Activated T-helper 9 cell treated with anti-CD3 and anti-CD28 coated beads, Interleukin-2, amount 50 U/mL, for 16 hours (primary cell): Measurements from ENCODE around the gene ARPP21.
"Not testable (repeated sequence)": the region's sequence is repeated elsewhere in the genome, so short reads cannot be mapped to it uniquely, and the experiment has no call there.

ENCODE experiments used
- DNase-seq: peaks from one replicate; pipeline ENCODE4 v3.0.0-alpha.2; 2020; ENCODE audit warnings: low read depth

ARPP21 gene

DNA sequence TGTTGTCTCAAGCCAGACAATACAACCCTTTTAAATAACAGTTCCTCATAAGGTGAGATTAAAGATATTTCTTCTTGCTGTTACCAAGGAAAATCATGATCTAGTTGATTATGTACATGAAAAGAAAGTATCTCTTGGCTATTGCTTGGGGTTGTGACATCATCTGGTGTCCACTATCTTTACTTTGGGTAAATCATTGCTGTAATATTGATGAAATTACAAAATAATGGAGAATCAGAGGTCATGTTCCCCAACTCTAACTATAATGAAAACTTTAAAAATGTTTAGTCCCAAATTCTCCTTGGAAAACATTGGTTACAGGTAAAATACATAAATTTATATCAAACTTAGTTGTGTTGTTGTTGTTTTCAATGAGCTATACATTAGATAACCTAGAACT lies 142.2 kb downstream of the ARPP21 start:
- no peak for DNase-seq

DNA sequence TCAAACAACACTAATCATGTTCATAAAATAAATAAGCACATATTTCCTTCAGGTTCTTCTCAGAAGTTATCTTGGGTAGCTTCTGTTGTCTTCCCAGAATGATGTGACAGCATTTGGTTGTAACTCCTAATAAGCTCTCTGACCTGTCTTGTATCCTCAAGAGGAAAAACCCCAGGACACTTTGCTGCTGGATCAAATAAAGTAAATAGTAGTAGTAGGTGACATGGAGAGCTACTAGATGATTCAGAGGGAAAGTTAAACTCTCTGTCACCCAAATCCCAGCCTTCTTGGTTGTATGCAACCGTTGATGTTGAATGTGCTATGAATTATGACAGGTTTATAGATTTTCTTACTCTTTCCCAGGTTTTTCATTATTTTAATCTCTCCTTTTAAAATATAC lies 143.0 kb downstream of the ARPP21 start:
- no peak for DNase-seq

DNA sequence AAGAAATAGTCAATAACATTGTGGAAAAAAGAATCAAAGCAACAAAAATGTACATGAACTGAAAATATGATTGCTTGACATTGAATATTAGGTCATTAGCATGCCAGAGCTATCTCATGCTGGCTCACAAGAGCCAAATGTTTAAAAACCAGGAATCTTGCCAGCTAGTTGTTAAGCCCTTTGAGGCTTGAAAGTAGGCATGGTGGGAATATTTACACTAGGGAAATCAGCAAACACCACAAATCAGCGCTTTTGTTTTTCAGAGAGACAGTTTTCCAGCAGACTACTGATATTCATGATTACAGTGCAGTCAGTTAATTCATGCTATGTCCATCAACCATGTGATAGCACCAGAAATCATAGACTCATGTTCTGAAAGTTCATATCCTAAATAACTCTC lies 144.8 kb downstream of the ARPP21 start:
- no peak for DNase-seq

DNA sequence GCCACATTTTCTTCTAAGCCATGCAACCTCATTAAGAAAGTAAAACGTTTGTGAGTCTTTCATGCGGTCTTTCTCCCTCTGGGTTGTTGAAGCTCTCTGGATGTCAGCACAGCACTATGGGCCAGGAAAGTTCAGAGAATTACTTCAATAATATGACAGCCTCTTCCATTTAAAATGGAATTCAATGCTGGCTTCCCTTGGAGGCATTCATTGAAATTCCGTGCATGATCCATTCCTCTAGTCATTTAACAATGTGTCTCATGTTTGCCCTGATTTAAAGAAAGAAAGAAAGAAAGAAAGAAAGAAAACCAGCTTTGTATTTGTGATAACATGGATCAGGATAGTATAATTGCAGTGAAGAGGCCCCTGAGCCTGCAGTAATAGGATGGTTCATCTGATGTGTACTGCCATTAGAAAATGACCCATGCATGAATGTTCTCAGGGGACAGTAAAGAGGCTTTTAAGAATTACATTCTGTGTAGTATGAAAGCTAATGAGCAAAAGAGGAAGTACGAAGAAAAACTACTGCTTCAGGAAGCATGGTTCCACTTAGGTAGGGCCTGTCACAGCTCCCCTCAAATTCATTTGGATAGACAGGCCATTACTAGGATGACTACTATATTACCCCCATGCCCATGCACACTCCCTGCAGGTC lies 146.0 kb downstream of the ARPP21 start:
- no peak for DNase-seq

DNA sequence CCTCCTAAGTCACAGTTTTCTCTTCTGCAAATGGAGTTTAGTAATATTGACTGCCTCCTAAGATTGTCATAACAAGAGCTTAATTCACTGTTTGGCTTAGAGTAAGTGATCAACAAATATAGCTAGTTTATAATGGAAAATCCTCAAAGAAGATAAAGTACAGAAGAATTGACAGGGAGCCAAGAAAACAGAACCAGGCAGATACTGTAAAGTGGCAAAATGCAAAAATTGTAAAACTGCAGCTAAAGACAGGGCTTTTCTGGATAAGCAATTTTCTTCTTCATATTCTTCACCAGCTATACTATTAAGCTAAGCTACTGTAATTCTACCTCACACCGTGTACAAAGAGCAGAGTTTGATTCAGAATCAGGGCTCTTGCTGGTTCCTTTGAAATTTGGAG lies 148.6 kb downstream of the ARPP21 start:
- no peak for DNase-seq

DNA sequence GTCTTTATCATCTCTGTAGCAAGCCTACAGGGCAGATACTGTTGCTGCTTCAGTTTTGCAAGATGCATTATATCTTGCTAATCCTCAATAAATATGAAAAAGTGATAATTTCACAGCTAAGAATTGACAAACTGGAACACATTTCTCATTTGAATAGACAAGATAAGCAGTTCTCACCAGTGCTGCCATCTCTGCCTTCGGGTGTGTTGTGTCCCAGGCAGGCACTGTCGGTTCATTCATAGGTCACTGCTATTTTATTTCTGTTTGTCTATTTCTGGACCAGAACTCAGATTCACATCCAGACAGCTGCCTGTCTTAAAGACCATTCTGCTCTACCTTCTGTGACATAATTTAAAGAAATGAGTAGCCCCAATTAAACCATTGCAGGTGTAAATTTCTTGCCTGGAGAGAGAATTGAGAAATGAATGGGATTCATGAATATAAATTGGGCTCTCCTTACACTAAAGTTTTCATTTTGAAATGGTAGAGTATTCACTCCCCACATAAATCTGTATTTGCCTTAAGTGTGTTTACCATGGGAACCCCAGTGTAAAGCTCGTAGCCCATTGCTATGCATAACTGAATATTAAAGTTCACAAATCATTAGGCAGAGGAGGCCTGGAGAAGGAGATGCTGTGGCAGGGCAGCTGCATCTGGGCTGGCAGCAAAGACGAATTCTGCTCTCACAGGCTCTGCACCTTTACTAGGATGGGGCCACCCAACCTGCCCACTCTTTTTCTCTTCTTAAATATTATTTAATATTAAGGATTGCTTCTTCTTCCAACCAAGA lies 149.9 kb downstream of the ARPP21 start:
- no peak for DNase-seq

DNA sequence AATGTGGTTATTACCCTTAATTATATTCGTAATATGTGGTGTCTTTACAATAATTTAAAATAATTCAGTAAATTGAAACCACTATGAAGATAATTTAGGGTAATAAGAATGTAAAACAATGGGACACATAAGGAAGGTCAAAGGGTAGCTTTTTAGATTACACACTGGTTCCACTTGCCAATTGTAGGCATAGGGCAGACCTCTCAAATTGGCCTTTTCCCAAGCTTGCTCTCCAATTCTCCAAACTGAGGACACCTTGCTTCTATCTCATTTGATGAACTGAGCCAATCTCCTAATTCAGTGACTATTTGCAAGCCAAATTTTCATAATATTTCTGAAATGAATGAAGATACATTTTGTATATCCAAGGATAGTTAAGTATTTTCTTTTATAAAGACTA lies 151.4 kb downstream of the ARPP21 start:
- DNase-seq = no peak

DNA sequence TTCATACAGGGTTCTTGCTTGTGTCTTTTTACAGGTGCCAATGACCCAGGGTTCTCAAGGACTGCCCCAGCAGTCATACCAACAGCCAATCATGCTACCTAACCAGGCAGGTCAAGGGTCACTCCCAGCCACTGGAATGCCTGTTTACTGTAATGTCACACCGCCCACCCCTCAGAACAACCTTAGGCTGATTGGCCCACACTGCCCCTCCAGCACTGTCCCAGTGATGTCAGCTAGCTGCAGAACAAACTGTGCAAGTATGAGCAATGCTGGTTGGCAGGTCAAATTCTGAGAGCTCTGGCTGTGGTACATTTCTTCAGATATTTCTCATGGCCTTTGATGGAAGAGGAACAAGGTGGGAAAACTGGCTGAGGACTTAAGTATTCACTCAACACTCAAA lies 154.3 kb downstream of the ARPP21 start:
- no peak for DNase-seq

DNA sequence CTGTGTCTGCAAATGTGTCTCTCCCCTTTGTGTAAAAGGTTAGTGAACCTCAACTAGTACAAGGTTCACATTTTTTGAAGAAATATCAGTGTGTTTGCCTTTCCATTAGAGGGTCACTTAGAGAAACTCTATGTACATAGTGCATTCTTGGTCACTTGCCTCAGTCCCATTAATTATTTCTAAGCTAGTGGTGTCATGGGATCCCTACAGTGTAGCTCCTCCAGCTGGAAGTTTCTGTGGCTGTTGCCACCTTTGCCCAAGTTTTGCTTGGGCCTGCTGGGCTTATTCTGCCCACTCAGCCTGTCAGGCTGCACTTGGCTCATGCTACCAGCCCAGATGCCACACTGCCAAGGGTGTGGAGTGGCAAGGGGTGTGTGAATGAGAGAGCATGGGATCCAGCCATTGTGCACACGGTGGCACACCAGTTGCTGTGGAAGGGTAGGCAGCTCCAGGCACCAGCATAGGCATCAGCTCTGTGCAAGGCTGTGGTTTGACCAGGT lies 161.7 kb downstream of the ARPP21 start:
- no peak for DNase-seq

DNA sequence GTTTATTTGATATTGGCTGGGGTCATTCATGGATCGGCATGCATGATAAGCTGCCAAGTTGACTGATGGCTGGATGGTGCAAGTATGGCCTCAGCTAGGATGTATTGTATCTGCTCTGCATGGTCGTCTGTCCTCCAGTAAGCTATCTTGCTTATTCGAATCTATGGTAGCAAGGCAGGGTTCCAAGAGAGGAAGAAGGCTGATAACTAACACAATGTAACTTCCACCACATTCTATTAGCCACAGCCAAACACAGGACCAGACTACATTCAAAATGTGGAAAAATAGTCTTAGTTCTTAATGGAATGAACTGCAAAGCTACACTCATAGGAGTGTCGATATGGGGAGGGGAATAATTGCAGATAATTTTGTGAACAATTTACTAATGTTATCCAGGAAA lies 175.2 kb downstream of the ARPP21 start:
- DNase-seq = no peak

DNA sequence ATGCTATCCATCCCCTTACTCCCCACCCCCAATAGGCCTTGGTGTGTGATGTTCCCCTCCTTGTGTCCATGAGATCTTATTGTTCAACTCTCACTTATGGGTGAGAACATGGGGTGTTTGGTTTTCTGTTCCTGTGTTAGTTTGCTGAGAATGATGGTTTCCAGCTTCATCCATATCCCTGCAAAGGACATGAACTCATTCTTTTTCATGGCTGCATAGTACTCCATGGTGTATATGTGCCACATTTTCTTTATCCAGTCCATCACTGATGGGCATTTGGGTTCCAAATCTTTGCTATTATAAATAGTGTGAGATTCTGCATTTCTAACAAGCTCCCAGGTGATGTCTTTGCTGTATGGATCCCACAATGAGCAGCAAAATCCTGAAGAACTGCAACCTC lies 176.5 kb downstream of the ARPP21 start:
- DNase-seq = not testable (repeated sequence)

DNA sequence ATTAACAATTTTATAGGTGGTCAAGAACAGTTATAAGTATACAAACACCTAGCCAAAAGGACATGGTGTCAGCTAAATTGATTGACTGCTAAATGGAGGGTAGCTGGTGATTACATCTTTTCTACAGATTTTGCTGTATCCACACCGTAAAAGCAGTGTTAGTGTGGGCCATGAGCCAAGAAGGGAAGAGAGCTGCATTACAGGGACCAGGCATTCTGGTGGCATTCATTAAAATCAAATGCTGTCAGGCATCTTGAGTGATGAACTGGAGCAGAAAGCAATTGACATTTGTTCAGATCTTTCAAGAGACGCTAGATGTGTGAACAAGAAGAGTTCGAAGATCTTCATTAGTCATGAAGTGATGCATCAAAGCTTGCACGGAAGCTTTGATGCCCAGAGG lies 177.9 kb downstream of the ARPP21 start:
- DNase-seq = no peak

DNA sequence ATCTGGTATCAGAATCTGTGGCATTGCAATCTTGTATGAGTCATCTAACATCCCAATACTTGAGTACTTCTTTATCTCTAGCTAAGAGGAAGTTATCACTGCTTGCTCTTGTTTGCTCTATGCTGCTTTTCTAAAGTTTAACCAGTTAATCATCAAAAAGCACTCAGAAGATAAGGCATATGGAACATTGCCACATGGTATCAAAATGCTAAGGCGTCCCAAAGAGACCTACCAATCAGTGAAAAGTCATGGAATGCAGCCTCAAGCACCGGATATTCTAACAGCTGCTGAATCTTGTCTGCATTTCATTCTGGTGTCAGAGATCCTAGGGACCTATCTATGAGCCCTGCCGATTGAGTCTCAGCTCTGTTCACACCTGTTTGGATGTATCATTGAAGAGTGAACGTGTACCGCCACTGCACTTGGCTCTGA lies 192.8 kb downstream of the ARPP21 start:
- no peak for DNase-seq
